HG02840 (cell line): ENCODE results near the gene P2RX7.
"Not testable (repeated sequence)": the region's sequence is repeated elsewhere in the genome, so short reads cannot be mapped to it uniquely, and the experiment has no call there.

ENCODE experiments used
- ATAC-seq: cut with Tn5 transposase; IDR thresholded peaks from one replicate; pipeline ENCODE4 v1.9.1; 2021; ENCODE audit warnings: mild to moderate bottlenecking, moderate library complexity, moderate number of reproducible peaks; ENCODE audit not compliant: unreplicated experiment, low FRiP score

Gene P2RX7

DNA sequence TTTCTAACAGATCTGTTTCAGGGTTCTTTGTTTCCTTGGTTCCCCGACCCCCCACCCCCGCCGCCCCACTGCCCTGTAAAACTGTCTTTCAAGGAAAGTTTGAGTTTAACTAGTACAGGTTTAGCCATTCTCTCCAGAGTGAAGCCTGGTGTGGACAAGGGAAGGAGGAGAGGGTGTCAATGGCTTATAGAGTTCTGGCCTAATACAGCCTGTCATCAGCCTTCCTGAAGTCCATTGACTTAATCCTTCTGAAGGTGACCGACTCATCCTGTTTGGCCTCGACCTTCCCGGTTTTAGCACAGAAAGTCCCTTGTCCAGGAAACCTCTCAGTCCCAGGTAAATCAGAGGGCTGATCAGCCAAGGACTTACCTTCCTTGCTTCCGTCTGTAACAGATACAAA, 66.3 kb downstream of the P2RX7 start:
- ATAC-seq = no peak

DNA sequence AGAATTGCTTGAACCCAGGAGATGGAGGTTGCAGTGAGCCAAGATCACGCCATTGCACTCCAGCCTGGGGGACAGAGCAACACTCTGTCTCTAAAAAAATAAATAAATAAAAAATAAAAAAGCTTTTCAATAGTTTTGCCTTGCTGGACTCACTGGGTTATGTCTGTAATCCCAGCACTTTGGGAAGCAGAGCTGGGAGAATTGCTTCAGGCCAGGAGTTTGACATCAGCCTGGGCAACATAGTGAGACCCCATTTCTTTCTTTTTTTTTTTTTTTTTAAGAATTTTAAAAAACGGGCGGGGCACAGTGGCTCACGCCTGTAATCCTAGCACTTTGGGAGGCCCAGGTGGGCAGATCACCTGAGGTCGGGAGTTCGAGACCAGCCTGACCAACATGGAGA, 68.5 kb downstream of the P2RX7 start:
- ATAC-seq = not testable (repeated sequence)

DNA sequence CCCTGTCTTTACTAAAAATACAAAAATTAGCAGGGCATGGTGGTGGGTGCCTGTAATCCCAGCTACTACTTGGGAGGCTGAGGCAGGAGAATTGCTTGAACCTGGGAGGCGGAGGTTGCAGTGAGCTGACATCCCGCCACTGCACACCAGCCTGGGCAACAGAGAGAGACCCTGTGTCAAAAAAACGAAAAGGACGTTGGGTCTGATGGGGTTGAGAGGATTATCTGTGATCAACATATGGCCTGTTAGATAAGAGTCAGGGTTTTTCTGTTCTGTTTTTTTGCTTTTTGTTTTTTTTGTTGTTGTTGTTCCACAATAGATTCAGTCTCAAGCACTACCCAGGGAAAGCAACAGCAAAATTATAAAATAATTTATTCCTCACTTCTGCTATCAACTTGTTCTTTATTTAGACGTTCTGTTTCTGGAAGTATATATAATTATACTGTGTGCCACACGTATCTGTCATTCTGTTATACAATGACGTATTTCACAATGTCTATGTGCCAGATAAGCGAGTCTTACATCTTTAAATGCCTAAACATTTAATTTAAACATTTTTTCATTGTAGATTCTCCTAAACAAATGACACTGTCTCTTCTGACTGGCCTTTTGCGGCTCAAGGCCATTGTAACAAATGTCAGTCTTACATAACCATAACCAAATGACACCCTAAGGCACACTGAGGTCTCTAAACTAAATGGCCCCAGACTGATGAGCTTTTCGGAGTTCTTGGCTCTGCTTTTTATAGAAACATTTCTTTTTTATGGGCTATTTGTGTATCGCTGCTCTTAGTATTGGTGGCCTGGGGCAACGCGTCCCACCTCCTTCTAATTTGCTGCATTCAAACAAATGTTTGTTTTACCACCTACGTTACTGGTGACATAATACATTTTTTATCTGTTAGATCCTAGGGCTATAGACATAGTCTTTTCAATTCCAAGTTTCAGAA, 70.0 kb downstream of the P2RX7 start:
- no peak for ATAC-seq

DNA sequence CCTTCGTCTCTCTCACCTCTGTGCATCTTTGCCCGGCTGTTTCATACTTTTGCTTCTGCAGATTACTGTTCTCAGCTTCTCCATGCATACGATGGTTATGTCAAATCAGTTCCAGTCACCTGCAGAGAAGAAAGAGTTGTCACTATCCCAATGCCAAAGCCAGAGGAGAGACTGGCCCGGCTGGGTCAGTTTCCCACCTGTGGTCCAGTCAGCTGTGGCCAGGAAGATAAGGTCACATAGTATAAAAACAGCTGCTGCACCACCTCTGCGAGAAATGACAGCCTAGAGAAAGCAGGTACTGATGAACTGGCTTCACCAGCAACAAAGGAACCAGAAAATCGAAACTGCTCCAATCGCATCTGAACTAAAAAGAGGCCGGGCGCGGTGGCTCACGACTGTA, 70.8 kb downstream of the P2RX7 start:
- ATAC-seq = no peak

DNA sequence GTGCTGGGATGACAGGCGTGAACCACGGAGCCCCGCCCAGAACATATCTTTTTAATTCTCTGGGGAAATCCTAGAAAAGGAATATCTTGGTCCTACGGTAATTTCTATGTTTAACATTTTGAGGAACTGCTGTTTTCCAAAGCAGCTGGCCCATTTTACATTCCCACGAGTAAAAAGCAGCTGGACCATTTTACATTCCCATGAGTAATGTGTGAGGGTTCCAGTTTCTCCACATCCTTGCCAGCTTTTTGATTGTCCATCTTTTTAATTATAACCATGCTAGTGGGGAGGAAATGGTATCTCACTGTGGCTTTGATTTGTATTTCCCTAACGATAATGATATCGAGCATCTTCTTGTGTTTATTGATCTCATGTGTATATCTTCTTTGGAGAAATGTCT, 72.8 kb downstream of the P2RX7 start:
- no peak for ATAC-seq

DNA sequence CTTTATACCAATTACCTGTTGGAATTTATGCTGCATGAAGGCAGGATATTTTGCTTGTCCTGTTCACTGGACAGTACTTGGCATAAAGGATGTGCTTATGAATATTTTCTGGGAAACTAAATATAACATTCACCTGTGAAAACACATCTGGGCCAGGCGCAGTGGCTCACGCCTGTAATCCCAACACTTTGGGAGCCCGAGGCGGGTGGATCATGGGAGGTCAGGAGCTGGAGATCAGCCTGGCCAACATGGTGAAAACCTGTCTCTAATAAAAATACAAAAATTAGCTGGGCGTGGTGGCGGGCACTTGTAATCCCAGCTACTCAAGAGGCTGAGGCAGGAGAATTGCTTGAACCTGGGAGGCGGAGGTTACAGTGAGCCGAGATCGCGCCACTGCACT, 75.9 kb downstream of the P2RX7 start:
- ATAC-seq = not testable (repeated sequence)

DNA sequence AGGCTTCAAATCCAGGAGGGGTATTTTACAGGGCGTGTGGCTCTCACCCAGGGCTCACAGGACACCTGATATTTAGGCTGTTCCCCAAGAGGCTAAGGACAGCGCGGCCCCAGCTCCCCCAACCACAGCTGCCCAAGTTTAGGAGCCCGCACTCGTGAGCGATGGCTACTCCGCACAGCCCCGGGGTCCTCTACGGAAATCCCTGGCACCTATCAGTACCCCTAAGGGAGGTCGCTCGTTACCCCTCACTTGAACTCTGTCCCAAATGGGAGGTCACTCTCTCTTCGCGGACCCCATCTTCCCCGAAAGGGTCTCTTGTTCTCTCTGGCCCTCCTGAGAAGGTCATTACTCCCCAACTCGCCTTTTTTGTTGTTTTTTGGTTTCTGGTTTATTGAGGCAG, 76.5 kb downstream of the P2RX7 start:
- no peak for ATAC-seq

DNA sequence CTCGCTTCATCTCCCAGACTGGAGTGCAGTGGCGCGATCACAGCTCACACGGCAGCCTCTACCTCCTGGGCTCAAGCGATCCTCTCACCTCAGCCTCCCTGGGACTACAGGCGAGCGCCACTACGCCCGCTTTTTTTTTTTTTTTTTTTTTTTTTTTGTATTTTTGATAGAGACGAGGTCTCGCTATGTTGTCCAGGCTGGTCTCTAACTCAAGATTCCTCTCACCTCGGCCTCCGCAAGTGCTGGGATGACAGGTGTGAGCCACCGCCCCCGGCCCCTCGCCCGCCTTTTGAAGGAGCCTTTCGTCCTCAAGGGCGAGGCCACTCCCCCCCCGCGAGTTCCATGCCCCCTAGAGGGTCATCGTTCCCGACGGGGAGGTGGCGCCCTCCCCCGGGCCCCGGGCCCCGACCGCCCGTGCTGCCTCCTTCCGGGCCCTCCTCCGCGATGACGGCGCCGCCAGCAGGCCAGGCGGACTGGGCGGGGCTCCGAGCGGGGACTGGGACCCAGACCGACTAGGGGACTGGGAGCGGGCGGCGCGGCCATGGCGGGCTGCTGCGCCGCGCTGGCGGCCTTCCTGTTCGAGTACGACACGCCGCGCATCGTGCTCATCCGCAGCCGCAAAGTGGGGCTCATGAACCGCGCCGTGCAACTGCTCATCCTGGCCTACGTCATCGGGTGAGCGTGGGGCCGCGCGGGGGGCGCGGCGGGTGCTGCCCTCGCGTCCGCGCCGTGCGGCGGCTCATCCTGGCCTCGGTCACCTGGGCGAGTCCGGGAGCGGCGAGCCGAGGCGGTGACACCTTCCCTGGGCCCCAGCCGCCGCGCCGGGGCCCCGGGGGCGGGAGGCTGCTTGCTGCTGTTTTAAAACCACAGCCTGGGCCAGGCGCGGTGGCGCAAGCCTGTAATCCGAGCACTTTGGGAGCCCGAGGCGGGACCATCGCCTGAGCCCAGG, 77.2 kb downstream of the P2RX7 start, which contains the start of gene P2RX4:
TSS of gene P2RX4 (plus strand) at position 506 of the 949 bp plus-strand sequence. CDS start at position 542, 36 bp downstream.
- peak; percentile 83 for ATAC-seq

DNA sequence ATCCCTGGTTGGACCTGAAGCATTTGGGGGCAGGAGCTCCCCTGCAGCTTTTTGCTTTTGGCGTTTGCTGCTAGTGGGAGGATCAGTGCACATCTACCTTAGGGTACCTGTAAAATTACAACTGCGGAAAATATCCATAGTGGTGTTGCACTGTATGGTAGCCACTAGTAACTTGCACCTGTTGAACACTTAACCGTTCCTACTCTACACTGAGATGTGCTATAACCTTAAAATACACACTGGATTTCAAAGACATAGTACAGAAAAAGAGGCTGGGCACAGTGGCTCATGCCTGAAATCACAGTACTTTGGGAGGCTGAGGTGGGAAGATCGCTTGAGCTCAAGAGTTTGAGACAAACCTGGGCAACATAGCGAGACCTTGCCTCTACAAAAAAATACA, 80.2 kb downstream of the P2RX7 start:
- no peak for ATAC-seq

DNA sequence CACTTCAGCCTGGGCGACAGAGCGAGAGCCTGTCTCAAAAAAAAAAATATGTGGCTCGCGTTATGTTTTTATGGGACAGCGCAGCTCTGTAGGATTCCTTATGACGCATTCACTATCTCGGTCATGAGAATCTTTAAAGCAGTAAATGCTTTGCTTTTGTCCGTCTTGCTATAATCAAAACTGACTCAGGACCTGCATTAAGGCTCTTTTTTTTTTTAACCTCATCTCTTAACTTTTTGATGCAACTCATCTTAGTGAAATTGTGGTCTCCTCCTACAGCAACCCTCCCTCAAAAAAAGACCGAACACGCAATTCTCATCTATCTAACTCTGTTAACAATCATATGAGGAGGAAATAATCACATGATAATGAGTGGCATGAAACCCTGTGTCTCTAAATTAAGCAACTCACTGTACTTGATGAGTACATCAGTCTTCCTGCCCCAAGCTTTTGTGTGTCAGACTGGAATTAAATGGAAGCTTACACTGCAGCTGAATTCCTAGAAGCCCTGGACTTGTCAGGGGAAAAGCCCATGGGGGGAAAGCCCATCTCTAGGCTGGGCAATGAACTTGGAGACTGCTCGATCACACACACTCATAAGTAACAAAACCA, 81.6 kb downstream of the P2RX7 start:
- ATAC-seq = no peak

DNA sequence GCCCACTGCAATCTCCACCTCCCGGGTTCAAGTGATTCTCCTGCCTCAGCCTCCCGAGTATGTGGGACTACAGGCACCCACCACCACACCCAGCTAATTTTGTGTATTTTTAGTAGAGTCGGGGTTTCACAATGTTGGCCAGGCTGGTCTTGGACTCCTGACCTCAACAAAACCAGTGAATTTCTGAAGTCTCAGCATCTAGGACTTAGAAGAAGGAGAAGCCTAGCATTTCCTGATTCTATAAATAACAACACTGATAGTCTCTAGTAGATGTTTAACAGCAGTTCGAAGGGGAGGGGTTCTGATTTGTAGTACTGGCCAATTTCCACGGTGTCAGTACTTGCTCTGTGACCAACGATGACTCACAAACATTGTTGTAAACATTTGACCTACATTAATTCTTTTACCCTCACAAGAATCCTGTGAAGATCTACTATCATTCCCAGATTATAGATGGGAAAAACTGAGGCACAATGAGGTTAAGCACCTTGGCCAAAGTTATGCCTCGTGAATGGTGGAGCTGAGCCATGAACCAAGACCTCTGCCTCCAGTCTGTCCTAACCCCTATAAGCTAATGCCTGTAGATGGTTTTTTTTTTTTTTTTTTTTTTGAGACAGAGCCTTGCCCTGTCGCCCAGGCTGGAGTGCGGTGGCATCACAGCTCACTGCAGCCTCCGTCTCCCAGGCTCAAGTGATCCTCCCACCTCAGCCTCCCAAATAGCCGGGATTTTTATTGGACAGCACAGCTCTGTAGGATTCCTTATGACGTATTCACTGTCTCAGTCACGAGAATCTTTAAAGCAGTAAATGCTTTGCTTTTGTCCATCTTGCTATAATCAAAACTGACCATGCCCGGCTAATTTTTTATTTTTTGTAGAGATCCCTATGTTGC, 82.4 kb downstream of the P2RX7 start:
- no peak for ATAC-seq

DNA sequence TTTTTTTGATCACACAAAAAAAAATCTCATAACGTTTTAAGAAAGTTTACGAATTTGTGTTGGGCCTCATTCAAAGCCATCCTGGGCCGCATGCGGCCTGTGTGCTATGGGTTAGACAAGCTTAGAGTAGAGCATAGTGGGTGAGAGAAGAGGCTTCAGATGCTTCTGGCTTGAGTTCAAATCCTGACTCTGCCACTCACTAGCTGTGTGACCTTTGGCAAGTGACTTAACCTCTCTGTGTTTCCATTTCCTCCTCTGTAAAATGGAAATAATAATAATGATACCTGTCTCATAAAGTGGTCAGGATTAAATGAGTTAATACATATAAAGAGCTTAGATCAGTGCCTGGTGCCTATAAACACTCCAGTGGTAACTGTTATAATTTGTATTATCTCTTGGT, 83.4 kb downstream of the P2RX7 start:
- ATAC-seq = no peak

DNA sequence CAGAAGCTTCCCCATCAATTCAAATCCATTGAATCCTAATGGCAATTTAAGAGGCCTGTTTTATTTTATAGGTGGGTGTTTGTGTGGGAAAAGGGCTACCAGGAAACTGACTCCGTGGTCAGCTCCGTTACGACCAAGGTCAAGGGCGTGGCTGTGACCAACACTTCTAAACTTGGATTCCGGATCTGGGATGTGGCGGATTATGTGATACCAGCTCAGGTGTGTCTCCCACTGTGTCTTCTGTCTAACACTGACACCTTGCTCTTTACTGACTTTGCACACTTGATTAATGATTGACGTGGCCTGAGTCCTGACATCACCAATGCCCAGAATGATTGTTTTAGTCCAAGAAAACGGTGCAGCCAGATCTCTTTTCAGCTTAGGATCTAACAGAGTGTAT, 84.4 kb downstream of the P2RX7 start:
- no peak for ATAC-seq

DNA sequence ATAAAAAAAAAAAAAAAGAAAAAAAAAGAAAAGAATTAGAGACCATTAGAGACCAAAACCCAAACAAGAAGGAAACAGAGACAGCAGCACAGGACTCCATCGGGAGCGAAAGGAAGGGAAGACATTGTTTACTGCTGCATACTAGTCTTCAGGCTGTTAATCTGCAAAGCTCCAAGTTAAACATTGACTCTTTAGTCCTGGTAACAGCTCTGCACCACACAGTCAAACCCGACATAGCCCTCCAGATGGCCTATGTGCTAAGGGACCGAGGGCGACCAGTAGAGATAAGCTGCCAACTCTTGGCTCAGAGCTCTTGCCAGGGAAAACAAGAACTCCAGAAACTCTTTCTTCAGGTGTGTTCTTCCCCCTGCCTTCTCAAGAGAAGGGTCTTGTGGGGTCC, 85.1 kb downstream of the P2RX7 start:
- no peak for ATAC-seq

DNA sequence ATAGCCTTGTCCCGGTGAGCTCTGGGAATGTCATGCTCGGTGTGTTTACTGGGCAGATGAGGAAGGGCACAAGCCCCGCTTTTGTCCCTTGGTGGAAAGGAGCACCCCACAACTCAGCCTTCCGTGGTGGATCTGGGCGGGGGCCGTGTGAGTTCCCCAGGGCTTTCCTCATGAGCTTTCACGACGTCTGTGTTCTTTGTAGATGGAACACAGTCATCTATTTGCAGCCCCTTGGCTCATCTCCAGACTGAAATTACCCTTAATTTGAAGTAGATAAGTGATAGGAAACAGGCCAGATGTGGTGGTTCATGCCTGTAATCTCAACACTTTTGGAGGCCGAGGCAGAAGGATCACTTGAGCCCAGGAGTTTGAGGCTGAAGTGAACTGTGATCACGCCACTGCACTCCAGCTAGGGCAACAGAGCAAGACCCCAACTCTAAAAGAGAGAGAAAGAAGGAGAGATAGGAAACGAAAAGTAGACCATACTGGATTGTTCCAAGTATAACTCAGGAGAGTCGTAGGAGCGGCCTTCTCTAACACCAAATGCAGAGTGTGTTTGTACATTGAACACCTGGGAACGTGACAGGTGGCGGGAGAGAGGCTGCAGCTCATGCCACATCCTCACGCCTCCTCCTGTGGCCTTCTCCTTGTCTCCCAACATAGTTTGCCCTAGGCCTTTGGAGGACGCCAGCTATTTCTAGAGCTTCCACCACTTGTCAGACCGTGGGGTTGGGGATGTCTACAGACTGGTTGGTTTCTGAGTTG, 86.1 kb downstream of the P2RX7 start:
- ATAC-seq = no peak

DNA sequence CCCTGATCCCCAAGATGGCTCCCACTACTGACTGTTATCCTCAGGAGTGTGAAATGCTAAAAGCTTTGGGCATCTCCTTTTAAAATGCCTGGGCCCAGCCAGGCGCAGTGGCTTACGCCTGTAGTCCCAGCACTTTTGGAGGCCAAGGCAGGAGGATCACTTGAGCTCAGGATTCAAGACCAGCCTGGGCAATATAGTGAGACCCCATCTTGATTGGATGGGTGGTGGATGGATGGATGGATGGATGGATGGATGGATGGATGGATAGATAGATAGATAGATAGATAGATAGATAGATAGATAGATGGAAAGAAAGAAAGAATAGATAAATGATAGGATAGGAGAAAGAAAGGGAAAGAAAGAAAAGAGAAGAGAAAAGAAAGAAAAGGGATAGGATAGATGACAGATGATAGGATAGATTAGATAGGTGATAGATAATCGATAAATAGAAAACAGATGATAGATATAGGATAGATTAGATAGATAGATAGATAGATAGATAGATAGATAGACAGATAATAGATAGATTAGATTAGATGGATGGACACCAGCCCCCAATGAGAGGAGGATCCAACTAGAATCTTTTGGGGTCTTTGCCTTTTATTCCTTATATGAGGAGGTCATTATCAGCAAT, 86.8 kb downstream of the P2RX7 start:
- ATAC-seq = no peak

DNA sequence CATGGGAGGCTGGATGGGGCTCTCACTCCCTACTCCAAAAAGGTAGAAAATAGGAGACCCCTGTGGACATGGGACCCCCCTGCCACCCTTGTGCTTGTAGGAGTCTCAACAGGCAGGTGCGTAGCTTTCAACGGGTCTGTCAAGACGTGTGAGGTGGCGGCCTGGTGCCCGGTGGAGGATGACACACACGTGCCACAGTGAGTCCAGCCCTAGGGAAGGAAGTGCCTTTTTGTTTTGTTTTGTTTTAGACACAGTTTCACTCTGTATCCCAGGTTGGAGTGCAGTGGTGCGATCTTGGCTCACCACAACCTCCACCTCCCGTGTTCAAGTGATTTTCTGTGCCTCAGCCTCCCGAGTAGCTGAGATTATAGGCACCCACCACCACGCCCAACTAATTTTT, 90.2 kb downstream of the P2RX7 start:
- ATAC-seq = no peak
